COLO668 (cell line): ENCODE results near the gene HOXB3.

ENCODE experiments used
- DNase-seq: peaks from one replicate; lab custom pipeline; 2025; ENCODE audit not compliant: unreplicated experiment; lab: John Stamatoyannopoulos, UW

The HOXB3 gene

DNA sequence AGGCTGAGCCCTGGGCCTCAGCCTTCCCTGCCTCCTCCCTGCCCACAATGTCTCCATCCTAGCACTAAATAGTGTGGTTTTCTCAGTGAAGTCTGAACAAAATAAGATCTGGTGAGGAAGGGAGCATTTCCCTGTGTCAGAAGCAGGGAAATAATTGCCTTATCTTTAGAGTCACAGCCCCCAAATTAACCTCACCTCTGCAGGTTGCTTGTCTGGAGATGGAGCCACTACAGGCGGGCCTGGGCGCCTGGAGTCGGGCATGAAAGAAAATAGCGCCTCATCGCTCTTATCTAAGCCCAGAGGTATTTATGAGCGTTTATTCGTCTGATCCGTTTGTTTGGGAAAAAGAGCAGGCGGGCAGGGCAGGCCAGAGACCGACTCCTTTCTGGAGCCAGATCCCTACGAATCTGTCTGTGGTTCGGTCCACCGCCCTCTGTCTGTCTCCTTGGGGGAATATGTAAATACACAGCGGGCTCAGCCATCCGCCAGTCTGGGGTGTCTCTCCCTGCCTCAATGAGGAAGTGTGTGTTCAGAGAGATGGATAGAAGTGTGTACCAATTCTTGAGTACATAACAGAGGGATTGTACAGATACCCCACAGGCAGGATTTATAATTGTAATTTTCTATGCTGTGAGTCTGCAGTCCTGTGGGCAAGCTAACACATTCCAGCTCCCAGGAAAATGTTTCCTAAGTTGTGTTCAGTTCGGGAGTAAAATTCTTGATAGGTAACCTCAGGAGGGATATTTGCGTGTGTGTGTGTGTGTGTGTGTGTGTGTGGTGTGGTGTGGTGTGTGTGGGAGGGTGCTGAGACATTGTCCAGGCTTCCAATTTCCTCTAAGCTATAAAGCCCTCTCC, 10.4 kb upstream of the HOXB3 start:
- peak; percentile 17 for DNase-seq

DNA sequence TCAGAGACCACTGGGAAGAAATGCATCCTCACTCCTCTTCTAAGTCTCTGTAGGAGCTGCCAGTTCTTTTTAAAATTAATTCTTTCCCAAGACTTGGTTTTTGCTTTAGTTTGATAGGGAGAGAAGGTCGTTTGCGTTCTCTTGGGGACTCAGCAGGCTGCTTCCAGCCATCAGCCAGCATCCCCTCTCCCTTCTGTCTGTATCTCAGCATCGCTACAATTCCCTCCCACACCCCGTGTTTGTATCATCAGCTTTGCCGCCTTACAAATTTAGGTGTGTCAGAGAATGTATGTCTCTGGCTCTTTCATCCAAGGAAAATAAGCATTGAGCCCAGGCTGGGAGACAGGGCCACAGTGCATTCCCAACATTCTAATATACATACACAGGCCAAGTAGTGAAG, 9.3 kb upstream of the HOXB3 start:
- DNase-seq = no peak

DNA sequence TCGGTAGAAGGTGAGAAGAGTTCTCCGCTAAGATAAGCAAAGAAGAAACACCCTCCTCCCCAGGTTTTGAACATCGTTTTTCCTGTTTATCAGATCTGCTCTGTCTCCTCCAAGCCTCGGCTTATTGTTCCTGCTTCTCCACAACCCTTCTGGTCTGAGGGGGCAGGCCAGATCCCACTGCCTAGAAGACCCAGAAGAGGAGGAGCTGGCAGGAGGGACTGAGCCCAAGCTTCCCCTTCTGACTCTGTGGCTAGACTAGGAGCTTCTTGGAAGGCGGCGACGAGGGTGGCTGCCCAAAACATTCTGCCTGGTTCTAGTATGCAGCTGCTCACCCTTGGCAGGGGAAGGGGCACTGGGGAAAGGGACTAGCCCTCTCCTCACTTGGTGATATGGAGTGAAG, 8.7 kb upstream of the HOXB3 start:
- DNase-seq = no peak

DNA sequence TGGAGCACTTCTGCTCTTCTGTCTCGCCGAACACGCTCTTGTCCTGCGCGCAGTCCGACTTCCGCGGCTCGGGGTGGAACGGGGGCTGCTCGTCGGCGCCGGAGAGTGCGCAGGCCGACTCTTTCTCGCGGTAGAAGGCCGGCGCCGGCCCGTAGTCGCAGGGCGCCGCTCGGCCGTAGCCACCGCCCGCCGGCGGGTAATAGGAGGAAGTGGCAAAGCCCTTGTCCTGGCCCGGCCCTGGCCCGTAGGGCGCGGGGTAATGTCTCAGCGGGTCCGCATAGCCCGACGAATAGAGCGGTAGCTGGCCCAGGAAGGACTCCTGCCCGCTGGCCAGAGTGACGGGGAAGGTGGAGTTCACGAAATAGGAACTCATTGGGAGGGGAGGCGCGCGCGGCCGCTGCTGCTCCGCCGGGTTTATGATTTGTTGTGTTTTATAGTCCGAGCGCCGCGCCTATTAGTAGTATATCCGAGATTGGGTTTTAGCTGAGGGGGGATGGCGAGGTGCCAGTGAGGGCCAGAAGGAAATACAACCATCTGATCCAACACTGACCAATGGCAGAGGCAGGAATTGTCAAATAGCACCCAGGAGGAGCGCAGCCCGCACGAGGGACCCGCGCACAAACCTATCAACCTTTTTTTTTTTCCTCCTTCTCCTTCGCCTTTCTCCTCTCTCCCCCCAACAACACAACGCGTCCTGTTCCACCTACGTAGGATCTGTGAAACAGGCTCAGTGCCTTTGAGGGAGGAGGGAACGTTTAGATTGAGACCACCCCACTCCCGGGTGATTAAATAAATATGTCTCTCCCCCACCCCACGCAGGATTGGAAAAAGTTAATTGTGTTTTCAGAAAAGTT, 8.0 kb upstream of the HOXB3 start:
- peak; percentile 73 for DNase-seq

DNA sequence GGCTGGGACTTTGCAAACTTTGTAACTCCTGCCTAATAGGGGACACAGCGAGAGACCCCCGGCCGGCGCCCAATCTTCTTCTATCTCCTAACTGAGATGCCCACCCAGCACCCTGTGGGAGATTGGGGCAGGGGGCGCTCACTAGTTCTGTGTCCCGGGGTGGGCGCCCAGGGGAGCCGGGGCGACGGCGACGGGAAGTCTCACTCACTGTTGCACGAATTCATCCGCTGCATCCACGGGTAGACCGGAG, 7.4 kb upstream of the HOXB3 start:
- DNase-seq = no peak

DNA sequence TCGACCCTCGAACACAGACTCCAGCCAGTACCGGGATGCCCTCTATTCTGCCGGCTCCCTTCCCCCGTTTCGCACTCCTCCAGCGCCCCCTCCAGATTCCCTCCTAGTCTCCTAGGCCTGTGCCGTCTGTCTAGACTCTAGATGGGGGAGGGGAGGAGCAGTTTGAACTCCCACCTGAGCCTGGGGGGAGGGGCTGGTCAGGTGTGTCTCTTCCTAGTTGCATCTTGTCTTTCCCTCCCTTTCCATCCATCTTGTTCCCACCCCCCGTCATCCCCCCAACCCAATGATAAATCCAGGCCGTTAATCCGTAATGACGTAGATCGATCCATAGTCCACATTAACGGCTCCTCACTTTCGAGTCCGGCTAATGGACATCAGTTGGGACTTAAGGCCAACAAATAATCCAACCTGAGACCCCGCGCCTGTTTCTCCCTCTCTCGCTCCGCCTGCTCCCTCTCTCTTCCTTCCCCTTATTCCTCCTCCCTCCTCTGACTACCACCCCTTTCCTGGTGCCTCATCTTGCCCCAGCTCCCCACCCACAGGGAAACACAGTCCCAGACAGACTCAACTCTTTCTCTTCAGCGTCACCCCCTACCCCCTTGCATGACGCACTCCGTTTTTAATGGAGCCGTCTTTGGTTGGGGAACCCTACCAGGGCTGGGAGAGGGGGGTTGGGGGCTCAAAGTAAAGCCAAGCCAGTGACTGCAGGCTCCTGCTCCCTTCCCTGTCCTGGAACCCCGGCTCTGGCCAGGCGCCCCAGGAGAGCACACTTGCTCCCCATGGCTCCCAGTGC, 6.9 kb upstream of the HOXB3 start:
- DNase-seq = peak; percentile 77

DNA sequence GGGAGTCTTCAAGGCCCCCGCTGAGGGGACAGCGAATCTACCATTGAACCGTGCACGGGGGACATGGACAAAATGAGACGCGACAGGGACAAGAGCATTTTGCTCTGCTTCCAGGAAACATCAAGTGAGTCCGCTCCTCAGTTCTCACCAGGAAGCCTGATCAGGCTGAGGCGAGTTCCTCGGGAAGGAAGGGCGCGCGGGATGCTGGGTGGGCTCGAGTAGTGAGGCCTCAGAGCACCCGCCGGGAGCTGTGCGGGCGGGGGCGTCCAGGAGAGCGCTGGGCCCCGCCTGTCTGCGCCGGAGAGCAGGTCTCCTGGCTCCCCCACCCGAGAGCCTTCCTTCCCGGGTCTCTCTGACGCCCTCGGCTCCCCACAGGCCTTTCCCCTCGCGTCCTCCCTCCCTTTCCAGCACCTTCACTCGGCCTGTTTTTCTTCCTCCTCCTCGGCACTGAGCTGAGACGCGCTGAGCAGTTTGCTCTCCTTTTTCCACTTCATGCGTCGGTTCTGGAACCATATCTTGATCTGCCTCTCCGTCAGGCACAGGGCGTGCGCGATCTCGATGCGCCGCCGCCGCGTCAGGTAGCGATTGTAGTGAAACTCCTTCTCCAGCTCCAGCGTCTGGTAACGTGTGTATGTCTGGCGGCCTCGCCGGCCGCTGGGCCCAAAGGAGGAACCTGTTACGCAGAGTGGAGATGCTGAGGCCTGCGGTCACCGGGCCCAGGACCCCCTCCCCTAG, 6.1 kb upstream of the HOXB3 start:
- DNase-seq = peak; percentile 69

DNA sequence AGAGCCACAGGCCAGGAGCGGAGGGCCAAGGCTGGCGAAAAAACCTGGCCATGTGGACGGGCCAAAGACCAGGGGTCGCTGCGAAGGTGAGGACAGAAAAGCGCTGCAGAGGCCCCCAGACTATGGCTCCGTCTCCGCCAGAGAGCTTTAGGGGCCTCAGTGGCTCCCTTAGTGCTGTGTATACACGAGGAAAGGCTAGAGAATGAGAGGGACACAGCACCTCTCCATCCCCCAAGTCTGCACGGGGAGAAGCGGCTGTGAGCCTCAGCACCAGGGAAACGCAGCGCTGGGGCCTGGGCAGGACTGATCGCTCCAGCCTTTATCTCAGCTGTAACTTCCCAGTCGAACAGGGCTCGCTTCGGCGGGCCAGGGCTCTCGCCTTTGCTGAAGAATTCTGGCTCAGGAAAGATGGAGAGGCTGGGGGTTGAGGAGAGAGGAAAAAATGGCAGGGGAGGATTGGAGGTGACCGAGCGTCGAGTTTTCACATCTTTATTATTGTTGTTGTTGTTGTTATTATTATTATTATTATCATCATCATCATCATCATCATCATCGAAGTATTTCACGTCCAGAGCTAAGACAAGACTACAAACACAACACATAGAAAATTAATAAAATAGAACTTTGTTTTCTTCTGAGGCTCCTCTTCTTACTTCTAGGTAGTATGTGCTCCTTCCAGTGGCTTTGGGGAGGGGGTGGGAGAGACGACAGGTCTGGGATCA, 5.4 kb upstream of the HOXB3 start:
- peak; percentile 32 for DNase-seq

DNA sequence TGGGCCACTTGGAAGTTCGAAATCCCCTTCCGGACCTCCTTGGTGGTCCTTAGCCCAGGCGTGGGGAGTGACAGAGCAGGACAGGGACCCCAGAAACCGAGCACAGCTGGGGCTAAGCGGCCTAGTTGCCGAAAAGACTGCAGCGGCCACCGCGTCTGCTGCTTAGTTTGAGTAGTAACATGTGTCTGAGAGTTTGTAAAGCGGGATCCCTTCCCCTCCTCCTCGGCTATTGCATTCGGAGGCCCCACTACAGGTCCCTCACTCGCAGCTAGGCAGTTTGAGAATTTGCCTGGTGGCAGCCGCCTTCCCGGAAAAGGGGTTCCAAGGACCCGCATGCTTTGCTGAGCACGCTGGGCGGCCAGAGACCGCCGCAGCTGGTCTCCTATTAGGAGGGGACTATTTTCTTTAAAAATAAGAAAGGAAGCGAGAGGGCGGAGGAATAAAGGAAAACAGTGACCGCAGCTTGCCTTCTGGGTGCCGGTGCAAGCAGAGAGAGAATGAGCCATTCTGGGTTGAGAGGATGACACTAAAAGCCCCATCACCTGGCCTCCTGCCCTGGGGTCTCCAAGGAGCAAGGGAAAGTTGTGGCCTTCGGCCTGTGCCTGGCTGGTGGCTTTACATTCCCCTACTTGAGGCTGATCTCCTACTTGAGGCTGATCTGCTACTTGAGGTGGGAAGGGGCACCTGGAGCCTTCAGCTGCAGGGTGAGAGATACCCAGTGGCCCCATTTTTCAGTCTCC, 4.7 kb upstream of the HOXB3 start:
- peak; percentile 53 for DNase-seq

DNA sequence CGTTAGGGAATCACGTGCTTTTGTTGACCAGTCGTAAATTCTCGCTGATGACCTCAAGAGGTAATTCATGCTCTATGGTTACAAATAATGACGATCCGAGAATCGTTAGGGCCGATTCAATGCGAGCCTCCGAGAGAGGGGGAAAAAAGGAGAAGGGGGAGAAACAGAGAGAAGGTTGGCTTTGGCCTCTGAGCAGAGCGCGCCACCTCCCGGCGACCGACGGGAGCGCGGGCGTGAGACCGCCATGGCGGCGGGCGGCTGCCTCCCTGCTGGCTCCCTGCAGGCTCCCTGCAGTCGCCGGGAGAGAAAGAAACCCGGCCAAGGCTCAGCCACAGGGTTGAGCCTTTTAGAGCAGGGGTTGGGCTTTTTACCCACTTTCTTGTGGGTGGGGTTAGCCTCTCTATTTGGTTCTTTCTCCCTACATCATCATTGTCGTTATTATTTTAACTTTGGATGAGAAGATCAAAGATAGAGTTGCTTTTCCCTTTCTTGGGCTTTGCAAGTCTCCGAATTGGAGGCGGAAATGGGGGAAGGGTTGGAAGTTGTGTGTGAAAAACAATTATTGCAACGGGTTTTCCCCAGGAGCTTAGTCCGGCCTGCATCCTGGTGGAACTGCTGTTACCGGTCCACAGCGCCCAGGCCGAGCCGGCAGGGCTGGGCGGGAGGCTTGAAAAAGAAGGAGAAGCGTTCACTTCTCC, 3.9 kb upstream of the HOXB3 start:
- peak; percentile 85 for DNase-seq

DNA sequence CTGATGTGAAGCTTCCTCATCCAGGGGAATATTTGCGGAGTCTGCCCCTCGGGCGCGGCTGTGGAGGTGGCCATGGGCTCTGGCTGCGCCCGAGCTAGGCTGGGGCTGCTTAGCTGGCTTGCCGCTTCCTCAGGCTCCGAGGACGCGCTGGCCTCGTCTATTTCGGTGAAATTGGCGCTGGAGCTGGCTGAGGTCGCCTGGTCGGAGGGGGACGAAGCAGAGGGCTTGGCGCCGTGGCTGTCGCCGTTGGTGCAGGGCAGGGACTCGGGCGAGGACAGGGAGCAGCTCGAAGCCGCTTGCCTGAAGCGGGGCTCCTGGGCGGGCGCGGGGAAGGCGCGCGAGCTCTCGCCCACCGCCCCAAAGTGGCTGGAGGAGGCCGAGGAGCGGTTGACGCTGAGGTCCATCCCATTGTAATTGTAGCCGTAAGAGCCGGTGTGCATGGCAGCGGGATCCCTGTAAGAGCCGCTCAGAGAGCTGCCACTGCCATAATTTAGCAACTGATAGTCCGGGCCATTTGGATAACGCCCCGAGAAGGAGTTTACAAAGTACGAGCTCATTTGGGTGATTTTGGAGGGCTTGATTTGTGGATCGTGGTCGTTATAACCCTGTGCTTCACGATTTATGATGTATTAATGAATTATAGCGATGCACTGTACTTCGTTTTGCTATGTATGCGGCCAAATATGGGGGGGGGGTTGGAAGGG, 3.2 kb upstream of the HOXB3 start, which contains the start of gene HOXB5:
Gene HOXB5, minus strand, starts transcription at position 654 of the 704 bp plus-strand sequence. Its CDS starts 97 bp downstream, at position 557.
- peak; percentile 58 for DNase-seq

DNA sequence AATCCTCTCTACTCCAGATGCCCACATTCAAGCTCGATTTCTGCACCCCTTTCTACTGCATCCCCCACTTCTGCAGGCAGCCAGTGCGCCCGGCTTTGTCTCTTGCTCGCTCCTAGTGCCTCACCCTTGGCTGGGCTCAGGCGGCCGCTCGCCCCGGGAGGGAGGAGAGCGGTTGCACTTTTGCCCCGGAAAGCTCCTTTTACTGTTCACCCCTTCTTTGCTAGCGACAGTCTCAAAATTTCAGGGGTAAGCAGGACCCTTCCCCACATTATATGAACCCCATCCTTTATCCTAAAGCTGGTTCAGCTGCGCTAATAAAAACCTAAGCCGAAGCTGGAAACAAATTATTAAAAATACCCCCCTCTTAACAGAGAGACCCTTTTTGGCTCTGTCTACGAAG, 2.5 kb upstream of the HOXB3 start:
- DNase-seq = peak; percentile 55

DNA sequence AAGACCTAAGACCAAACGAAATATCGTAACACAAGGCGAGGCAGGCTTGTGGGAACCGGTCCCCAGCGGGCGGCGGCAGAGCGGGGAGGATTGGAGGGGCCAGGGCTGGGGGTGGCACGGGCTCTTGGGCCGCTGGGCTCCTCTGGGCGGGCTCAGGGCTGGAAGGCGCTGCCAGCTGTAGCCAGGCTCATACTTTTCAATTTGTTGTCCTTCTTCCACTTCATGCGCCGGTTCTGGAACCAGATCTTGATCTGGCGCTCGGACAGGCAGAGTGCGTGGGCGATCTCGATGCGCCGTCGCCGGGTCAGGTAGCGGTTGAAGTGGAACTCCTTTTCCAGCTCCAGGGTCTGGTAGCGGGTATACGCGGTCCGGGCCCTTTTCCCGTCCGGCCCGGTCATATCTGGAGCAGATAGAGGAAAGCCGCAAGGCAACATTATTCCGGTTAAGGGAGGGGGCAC, 2.0 kb upstream of the HOXB3 start:
- DNase-seq = peak; percentile 60

DNA sequence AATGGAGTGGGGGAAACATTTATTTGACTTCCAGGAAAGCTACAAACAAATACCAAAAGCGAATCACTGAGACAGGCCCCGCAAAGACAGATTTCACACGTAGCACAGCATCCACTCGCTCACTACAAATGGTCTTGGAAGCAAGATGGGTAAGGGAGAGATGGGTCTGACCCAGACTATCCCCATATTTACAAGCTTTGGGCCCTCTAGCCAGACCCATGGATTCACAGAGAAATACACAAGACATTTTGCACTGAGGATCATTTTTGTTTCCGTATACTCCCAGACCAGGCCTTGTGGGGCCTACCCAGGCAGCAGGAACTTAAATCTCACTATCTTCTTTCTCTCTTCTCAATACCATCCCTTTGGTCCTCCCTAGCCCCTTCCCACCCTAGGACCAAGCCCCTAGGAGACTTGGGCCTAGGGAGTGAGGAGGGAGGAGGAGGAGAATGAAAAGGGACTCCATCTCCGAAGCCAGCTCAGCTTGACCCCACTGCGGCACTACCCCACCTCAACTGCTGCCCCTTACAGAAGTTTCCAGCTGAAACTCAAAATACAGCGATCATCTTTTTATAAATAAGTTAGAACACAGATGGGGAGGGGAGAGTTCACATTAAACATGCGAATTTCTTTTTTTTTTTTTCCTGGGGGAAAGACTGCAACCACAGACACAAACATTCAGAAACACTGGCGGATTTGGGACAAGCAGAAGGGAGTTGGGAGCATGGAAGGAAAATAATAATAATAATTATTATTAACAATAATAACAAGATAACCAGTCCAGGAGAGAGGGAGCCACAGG, 1.4 kb upstream of the HOXB3 start:
- no peak for DNase-seq

DNA sequence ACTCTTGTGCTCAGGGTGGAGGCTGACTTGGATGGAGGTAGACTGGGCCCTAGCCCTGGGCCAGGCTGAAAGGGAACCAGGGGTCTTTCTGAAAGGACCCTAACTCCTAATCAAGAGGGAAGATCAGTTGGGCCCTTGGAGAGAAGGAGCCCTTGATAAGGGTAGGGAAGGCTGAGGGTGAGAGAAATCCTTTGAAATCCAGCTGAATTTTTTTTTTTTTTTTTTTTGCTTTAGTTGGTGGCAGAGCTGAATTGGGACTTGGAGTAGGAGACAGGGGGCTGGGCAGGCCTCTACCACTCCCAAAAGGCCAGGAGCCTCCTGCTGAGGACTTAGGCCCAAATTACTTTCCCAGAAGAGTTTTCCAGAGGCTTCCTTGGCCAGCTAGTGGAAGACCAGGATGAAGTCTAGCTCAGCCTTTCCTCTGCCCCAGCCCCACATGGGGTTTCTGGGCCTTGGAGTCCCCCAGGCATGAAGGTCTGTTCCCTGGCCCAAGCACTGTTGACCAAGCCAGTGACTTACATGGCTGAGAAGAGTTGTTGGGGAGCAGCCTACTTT, 643 bp upstream of the HOXB3 start:
- no peak for DNase-seq

DNA sequence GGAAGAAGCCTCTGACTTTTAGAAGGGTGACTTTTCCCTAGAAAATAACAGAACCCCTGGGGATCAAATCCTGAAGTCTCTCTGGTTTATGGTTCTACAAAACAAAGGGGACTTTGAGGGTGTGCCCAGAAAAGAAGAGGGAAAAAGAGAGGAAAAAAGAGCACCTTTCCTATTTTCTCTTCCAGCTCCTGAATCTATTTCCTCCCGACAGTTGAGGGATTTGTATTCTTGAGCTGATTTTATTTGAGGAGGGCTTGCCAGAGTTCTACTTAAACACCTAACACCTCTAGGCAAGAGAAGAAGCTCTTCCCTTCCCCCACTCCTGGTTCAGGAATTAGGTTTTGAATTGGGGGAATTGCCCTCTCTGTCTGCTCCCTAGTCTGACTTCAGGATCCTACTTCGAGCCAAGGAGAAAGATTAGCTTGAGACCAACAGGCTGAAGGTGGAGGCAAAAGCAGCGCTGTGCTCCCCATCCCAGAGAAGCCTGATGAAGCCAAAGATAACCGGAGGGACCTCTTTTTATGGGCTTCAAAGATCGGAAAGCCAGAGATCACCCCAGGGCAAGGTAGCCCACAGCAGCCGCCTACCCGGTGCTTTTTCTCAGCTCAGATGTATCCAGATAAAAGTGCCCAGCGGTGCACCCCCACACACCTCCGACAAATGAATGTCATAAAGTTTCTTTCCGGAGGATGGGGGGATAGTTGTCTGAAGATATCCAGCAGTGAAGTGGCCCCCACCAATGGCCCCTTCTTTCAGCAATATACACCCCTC, 796 bp downstream of the HOXB3 start:
- DNase-seq = no peak
